Neutrophil (primary cell): ENCODE results near the gene DOCK3.

Source experiments
- H3K27ac ChIP-seq: fragments of 200-600 bp; sonication (generic); 2 replicates; pipeline ENCODE4 v1.5.1; 2016; ENCODE audit warnings: mild to moderate bottlenecking, moderate library complexity
- H3K27me3 ChIP-seq: fragments of 200-600 bp; sonication (generic); 2 replicates; pipeline ENCODE4 v1.6.0; 2016; ENCODE audit warnings: mild to moderate bottlenecking
- H3K36me3 ChIP-seq: fragments of 200-600 bp; sonication (generic); 2 replicates; pipeline ENCODE4 v1.5.1; 2017
- H3K4me1 ChIP-seq, 2 experiments: fragments of 200-600 bp in 1 of 2; sonication (generic) in 1 of 2; 1 replicate in 1 of 2; 2 replicates in 1 of 2; pipeline versions ENCODE4 v1.5.1 to v1.6.1; 2013 to 2016; ENCODE audit warnings: low read depth in 1 of 2, low read length in 1 of 2, mild to moderate bottlenecking in 1 of 2, moderate library complexity in 1 of 2; ENCODE audit not compliant: control insufficient read depth in 1 of 2, insufficient read depth in 1 of 2
- H3K4me3 ChIP-seq, 2 experiments: fragments of 200-600 bp in 1 of 2; sonication (generic) in 1 of 2; 1 replicate in 1 of 2; 2 replicates in 1 of 2; pipeline ENCODE4 v1.5.1; 2013 to 2016; ENCODE audit warnings: low read depth in 1 of 2, low read length in 1 of 2, mild to moderate bottlenecking in 1 of 2, moderate library complexity in 1 of 2
- H3K9me3 ChIP-seq: fragments of 200-600 bp; sonication (generic); 2 replicates; pipeline ENCODE4 v1.5.1; 2016
- TF ChIP-seq, protein P1 (sequence below): fragments of 200-600 bp; sonication (generic); IDR thresholded peaks from 2 replicates; pipeline ENCODE4 v1.5.1; 2016; ENCODE audit warnings: antibody characterized with exemption

DOCK3 gene

DNA sequence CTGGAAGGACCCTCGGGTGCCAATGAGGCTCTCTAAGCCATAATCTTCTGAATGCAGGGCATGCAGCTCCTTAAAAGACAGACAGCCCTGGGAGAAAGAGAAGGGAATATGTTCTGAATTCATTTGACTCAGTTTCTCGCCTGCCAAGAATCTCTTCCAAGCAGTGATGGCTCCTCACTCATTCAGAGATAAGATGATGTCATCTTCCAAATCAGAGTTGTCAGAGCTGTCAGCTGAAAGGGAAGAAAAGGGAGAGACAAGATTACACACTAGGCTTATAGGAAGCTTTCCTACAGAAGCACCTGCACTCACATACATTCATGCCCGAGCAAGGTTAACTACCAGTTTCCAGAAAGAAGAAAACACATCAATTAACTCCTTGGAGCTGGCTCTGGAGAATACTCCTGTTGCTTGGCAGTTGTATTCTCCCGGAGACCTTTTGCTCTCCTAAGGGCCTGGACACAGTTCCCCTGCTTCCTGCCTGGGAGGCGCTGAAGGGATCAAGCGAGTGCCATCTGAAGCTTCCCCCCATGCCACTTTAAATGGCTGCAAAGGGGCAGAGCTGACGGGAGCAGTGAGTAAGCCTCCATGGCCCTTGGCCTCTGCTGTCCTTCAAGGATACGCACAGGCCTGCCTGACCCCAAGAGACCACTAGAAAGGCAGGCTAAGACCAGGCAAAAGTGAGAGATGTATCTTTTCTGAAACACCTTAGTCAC is 724.0 kb downstream of the DOCK3 start:
- Histone ChIP-seq H3K36me3 (peaks cover 64% of the 10 kb centered on the region), H3K27me3 (no peaks in the 10 kb centered on the region), H3K4me1 (no peaks in the 10 kb centered on the region), H3K27ac (no peak overlapping the region), H3K4me3 (no peak overlapping the region), H3K9me3 (no peaks in the 10 kb centered on the region)
- TF ChIP-seq, protein P1, sequence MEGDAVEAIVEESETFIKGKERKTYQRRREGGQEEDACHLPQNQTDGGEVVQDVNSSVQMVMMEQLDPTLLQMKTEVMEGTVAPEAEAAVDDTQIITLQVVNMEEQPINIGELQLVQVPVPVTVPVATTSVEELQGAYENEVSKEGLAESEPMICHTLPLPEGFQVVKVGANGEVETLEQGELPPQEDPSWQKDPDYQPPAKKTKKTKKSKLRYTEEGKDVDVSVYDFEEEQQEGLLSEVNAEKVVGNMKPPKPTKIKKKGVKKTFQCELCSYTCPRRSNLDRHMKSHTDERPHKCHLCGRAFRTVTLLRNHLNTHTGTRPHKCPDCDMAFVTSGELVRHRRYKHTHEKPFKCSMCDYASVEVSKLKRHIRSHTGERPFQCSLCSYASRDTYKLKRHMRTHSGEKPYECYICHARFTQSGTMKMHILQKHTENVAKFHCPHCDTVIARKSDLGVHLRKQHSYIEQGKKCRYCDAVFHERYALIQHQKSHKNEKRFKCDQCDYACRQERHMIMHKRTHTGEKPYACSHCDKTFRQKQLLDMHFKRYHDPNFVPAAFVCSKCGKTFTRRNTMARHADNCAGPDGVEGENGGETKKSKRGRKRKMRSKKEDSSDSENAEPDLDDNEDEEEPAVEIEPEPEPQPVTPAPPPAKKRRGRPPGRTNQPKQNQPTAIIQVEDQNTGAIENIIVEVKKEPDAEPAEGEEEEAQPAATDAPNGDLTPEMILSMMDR = no peak

DNA sequence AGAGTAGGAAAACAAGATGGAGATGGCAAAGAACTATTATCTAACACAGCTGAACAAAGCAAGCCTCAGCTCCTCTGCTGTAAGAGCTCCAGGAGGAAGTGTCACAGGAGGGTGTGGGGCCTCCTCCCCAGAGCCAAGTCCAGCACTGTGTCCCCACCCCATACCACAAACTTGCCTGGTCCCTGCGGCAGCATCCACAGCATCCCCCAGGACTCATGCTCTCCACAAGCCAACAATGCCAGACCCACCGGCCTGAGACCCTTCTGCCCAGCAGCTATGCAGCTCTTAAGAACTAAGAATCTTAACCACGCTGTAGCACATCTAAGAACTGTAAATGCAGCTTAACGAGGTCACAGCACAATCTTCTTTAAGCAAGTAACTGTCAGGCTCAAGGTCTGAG is 725.4 kb downstream of the DOCK3 start:
- Histone ChIP-seq H3K36me3 (peaks cover 53% of the 10 kb centered on the region), H3K27me3 (no peaks in the 10 kb centered on the region), H3K27ac (no peak overlapping the region), H3K4me1 (no peaks in the 10 kb centered on the region), H3K9me3 (no peaks in the 10 kb centered on the region), H3K4me3 (no peak overlapping the region)
- TF ChIP-seq, protein P1 = no peak

DNA sequence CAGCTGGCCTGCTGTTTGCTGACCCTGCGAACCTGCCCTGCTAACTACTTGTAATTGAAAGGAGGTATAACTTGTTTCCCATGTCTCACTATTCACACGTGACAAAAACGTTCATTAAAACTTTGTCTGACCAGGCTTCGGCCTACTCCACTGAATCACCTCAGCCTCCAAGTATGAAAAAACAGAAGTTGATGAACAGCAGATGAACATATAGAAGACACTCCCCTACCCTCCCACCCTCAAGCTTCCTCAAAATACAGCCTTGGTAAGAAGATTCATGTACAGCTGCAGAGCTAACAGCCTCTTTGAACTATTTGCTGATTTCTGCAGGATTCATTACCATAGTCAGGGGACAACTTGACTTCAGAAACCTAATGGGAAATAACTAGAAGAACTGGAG is 727.0 kb downstream of the DOCK3 start:
- H3K4me3 ChIP-seq = no peak overlapping the region
- no peaks in the 10 kb centered on the region for H3K4me1 ChIP-seq
- H3K36me3 ChIP-seq = peaks cover 37% of the 10 kb centered on the region
- H3K9me3 ChIP-seq = no peaks in the 10 kb centered on the region
- TF ChIP-seq, protein P1 = no peak
- H3K27me3 ChIP-seq = no peaks in the 10 kb centered on the region
- peak overlapping the region; percentile 14 for H3K27ac ChIP-seq

DNA sequence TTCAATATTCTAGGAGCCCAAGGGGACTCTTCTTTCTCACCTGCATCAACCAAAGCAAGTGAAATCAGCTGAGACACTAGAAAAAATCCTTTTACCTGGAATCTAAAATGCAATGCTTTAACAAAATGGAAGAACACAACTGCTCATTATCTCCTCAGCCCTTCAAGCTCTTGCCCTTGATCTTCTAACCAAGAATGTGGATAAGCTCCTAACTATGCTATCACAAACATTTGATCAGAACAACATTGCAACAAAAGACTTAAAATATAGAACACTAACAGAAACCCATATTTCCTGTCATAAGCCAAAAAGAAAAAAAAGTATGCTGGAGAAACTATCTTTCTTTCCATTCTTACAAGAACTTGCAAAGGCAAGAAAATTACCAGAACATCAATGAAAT is 728.9 kb downstream of the DOCK3 start:
- Histone ChIP-seq H3K27me3 (no peaks in the 10 kb centered on the region), H3K36me3 (peaks cover 25% of the 10 kb centered on the region), H3K4me1 (no peaks in the 10 kb centered on the region)

DNA sequence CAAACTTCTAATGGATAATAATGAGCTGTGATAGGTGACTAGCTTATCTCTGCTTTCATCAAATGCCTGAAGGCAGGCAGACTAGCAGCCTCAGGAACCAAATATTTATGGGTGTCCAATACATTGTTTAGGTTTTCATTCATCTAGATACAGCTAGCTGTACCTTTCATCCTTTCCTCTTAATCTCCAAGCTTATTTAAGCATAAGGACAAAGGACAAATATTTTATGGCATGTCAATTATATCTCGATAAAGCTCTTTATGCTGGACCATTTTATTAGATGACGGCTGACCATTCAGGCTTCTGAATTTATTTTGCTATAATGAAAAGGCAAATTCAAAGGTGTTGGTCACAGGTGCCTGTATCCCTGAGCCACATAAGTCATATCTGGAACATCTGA is 733.3 kb downstream of the DOCK3 start:
- Histone ChIP-seq H3K9me3 (no peaks in the 10 kb centered on the region), H3K4me1 (no peaks in the 10 kb centered on the region), H3K4me3 (no peak overlapping the region), H3K27me3 (no peaks in the 10 kb centered on the region), H3K36me3 (peaks cover 45% of the 10 kb centered on the region), H3K27ac (no peak overlapping the region)
- TF ChIP-seq, protein P1 = no peak

More for the DNA sequence above, 728.9 kb downstream of the DOCK3 start:
- Histone ChIP-seq H3K9me3 (no peaks in the 10 kb centered on the region), H3K27ac (no peak overlapping the region), H3K4me3 (no peak overlapping the region)
- TF ChIP-seq, protein P1 = no peak
